HepG2 (cell line): Measurements from ENCODE around the gene CNPPD1. TPM values are rescaled to one million over a fixed set of nuclear protein-coding genes. Genes with fewer than 3 reads are reported as not detected.

Experiments used
- HOXA7 ChIP-seq: sonication (generic); formaldehyde crosslinking; IDR thresholded peaks from 2 replicates; pipeline ENCODE4 v1.8.1; 2022; ENCODE audit warnings: mild to moderate bottlenecking, missing genetic modification reagents, moderate library complexity
- SP4 ChIP-seq: sonication (generic); formaldehyde crosslinking; IDR thresholded peaks from 2 replicates; pipeline ENCODE4 v1.8.1; 2023; ENCODE audit warnings: mild to moderate bottlenecking, missing genetic modification reagents
- TRIM24 ChIP-seq: sonication (generic); formaldehyde crosslinking; IDR thresholded peaks from 2 replicates; pipeline ENCODE4 v1.8.0; 2022; ENCODE audit warnings: mild to moderate bottlenecking, missing genetic modification reagents
- ZNF451 ChIP-seq: sonication (generic); formaldehyde crosslinking; IDR thresholded peaks from 2 replicates; pipeline ENCODE4 v1.5.0; 2020; ENCODE audit warnings: mild to moderate bottlenecking, missing genetic modification reagents
- polyA plus RNA-seq, 8 experiments: library from polyadenylated mRNA; depleted of rRNA in 3 of 8; stranded (reverse) in 7 of 8; unstranded in 1 of 8; fragments of >200 nt; fragmentation: Illumina TruSeq in 4 of 8; extraction: Trizol in 4 of 8; gene quantifications; 2 replicates each; pipeline versions ENCODE4 v1.2.1 to v1.2.3, GENCODE V29; 2011 to 2016; ENCODE audit warnings: low read depth in 4 of 8, missing spikeins in 1 of 8, mixed read lengths in 1 of 8; ENCODE audit not compliant: insufficient read depth in 1 of 8
- total RNA-seq, 5 experiments: library from RNA; depleted of rRNA; stranded (reverse); fragments of >200 nt; fragmentation: Illumina TruSeq; extraction: Trizol; gene quantifications; 2 replicates each; pipeline ENCODE4 v1.2.3, GENCODE V29; 2016; ENCODE audit warnings: low read depth in 1 of 5
- TF ChIP-seq, protein P1 (sequence below): sonication (generic); formaldehyde crosslinking; IDR thresholded peaks from 2 replicates; pipeline ENCODE4 v1.8.0; 2022; ENCODE audit warnings: mild to moderate bottlenecking, missing genetic modification reagents
- TF ChIP-seq, protein P2 (sequence below): sonication (generic); formaldehyde crosslinking; IDR thresholded peaks from 2 replicates; pipeline ENCODE4 v1.5.0; 2020; ENCODE audit warnings: missing genetic modification reagents
- TF ChIP-seq, protein P3 (sequence below): sonication (generic); formaldehyde crosslinking; IDR thresholded peaks from 2 replicates; pipeline ENCODE4 v1.5.0; 2020; ENCODE audit warnings: missing genetic modification reagents, mild to moderate bottlenecking, borderline replicate concordance
- TF ChIP-seq, protein P4 (sequence below): sonication (generic); formaldehyde crosslinking; IDR thresholded peaks from 2 replicates; pipeline ENCODE4 v1.4.0; 2020; ENCODE audit warnings: mild to moderate bottlenecking, missing genetic modification reagents
- TF ChIP-seq, protein P5 (sequence below), 2 experiments: fragments of 450-650 bp in 1 of 2; sonication (generic) in 1 of 2; formaldehyde crosslinking in 1 of 2; IDR thresholded peaks; 2 replicates each; pipeline versions ENCODE4 v1.6.1 to v1.8.0; 2016 to 2022; ENCODE audit warnings: antibody characterized with exemption in 1 of 2, mild to moderate bottlenecking in 1 of 2, missing genetic modification reagents in 1 of 2

Gene CNPPD1
- total and polyA plus RNA-seq, 2 of the 13 experiments (the other 11 are each of a cell fraction or from before 2014, with no cell fraction given): 35.5 to 49.4 TPM

DNA sequence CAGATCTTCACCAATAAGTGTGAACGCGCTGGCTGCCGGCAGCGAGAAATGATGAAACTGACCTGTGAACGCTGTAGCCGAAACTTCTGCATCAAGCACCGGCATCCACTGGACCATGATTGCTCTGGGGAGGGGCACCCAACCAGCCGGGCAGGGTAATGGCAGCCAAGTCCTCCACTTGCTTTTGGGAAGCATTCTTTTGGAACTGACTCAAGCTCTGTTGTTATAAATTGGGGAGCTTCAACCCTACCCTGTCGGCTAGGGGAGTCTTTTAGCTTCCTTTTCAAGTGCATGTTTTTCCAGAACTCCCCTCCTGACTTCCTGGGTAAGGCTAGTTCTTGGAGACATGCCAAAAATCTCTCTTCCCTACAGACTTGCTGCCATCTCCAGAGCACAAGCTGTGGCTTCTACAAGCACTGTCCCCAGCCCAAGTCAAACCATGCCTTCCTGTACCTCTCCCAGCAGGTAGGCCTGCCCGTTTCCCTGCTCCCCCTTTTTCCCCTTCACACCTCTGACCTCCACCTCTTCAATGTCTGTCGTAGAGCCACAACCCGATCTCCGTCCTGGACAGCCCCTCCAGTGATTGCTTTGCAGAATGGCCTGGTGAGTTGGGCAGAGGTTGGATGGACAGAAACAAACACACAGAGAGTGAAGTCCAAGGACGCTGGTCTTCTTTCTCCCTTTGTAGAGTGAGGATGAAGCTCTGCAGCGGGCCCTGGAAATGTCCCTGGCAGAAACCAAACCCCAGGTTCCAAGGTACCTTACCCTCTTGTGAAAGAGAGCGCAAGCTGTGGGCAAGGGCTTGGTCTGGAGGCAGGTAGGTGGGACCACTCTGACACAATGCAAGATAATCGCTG, 31.4 kb upstream of the CNPPD1 start (continued):
- TF ChIP-seq, protein P1, sequence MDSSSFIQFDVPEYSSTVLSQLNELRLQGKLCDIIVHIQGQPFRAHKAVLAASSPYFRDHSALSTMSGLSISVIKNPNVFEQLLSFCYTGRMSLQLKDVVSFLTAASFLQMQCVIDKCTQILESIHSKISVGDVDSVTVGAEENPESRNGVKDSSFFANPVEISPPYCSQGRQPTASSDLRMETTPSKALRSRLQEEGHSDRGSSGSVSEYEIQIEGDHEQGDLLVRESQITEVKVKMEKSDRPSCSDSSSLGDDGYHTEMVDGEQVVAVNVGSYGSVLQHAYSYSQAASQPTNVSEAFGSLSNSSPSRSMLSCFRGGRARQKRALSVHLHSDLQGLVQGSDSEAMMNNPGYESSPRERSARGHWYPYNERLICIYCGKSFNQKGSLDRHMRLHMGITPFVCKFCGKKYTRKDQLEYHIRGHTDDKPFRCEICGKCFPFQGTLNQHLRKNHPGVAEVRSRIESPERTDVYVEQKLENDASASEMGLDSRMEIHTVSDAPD (CRISPR knock-in tag): peak; percentile 74; the same call in 1 of the 2 replicates
- TF ChIP-seq, protein P2, sequence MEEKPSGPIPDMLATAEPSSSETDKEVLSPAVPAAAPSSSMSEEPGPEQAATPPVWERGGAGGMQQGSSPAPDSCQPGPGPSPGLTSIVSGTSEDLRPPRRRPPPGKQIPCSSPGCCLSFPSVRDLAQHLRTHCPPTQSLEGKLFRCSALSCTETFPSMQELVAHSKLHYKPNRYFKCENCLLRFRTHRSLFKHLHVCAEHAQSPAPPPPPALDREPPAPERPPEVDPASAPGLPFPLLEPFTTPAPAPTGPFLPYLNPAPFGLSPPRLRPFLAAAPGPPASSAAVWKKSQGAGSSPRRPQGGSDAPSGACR: peak; percentile 51; the same call in 1 of the 2 replicates
- TF ChIP-seq, protein P3, sequence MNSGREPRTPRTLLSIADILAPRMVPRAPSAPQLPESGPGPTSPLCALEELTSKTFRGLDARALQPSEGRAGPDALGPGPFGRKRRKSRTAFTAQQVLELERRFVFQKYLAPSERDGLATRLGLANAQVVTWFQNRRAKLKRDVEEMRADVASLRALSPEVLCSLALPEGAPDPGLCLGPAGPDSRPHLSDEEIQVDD: no peak
- TF ChIP-seq TRIM24 (CRISPR knock-in tag) (no peak), HOXA7 (CRISPR knock-in tag) (no peak), SP4 (CRISPR knock-in tag) (peak; percentile 81), ZNF451 (0 out of 2 replicates have a peak, but pooled peaks have one; percentile 32)
- TF ChIP-seq, protein P4, sequence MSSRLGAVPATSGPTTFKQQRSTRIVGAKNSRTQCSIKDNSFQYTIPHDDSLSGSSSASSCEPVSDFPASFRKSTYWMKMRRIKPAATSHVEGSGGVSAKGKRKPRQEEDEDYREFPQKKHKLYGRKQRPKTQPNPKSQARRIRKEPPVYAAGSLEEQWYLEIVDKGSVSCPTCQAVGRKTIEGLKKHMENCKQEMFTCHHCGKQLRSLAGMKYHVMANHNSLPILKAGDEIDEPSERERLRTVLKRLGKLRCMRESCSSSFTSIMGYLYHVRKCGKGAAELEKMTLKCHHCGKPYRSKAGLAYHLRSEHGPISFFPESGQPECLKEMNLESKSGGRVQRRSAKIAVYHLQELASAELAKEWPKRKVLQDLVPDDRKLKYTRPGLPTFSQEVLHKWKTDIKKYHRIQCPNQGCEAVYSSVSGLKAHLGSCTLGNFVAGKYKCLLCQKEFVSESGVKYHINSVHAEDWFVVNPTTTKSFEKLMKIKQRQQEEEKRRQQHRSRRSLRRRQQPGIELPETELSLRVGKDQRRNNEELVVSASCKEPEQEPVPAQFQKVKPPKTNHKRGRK: no peak
- TF ChIP-seq, protein P5, sequence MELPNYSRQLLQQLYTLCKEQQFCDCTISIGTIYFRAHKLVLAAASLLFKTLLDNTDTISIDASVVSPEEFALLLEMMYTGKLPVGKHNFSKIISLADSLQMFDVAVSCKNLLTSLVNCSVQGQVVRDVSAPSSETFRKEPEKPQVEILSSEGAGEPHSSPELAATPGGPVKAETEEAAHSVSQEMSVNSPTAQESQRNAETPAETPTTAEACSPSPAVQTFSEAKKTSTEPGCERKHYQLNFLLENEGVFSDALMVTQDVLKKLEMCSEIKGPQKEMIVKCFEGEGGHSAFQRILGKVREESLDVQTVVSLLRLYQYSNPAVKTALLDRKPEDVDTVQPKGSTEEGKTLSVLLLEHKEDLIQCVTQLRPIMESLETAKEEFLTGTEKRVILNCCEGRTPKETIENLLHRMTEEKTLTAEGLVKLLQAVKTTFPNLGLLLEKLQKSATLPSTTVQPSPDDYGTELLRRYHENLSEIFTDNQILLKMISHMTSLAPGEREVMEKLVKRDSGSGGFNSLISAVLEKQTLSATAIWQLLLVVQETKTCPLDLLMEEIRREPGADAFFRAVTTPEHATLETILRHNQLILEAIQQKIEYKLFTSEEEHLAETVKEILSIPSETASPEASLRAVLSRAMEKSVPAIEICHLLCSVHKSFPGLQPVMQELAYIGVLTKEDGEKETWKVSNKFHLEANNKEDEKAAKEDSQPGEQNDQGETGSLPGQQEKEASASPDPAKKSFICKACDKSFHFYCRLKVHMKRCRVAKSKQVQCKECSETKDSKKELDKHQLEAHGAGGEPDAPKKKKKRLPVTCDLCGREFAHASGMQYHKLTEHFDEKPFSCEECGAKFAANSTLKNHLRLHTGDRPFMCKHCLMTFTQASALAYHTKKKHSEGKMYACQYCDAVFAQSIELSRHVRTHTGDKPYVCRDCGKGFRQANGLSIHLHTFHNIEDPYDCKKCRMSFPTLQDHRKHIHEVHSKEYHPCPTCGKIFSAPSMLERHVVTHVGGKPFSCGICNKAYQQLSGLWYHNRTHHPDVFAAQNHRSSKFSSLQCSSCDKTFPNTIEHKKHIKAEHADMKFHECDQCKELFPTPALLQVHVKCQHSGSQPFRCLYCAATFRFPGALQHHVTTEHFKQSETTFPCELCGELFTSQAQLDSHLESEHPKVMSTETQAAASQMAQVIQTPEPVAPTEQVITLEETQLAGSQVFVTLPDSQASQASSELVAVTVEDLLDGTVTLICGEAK (IDR thresholded peaks at IDR 0.05): no peak
- TF ChIP-seq, protein P5 (CRISPR knock-in tag; IDR thresholded peaks at IDR 0.05): 0 out of 2 replicates have a peak, but pooled peaks have one; percentile 62
